Measurements from ENCODE around the gene TRPM6.

GRCh38 chr9:74935008-74935407, 47.3 kb upstream of the TRPM6 start:
- TF ChIP-seq CTCF (IDR thresholded peaks at IDR 0.05; ENCODE audit: low read length): no peak
- TF ChIP-seq EZH2 (optimal IDR thresholded peaks at IDR 0.05; ENCODE audit: low read depth, low read length): no peak
- TF ChIP-seq EZH2phosphoT487 (IDR thresholded peaks at IDR 0.05; ENCODE audit: low read length): no peak
